NCI-H1105 treated with DMSO at 0.1 percent for 48 hours (cell line): Measurements from ENCODE around the gene EYS.

Experiments used
- DNase-seq: peaks from one replicate; lab custom pipeline; 2025; lab: John Stamatoyannopoulos, UW

The EYS gene

DNA sequence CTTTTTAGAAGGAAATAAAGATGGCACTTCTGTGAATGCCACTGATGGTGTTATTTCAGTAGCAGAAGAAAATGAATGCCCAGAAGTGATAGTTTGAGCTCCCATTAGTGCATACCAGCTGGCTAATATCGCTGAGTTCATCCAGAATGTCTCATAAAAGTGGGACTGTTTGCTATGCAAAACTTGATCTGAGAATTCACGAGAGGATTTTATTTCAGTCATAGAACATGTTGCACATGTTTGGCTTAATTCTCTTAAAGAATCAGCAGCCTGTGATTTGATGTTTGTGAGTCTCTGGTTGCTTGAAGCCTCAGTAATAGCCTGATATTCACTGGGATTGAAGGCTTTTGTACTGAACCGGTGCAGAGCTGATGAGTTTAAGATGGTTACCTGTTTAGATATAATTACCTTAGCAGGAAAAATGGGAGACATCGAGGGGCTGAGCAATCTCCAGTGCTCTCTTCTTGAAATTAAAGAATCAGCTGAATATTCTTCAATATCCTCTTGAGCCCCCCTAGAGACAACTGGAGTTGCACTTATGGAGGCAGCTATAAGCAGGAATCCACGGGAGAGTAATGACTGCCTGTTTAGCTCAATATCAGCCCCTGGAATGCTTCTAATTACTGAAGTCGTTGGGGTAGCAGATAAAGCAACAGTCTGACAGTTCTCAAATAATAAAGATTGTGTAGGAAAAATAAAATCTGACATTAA lies 1115.9 kb downstream of the EYS start:
- DNase-seq: no peak

DNA sequence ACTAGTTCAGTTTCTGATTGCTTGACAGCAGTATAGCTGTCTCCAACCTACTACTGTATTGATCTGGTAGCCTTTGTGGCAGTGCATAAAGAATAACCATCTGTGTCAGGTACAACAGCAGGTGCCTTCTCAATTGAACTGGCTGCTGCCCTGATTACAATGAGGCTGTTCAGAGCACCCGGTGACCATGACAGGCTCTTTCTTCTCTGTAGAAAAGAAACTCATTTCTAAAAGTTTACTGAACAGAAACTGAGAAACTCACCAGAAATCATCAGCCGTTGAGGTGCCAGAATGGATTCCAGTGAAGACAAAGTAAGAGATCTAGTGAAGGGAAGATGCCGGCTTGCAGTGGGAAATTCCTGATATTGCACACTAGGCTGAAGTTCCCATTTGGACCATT lies 1117.1 kb downstream of the EYS start:
- no peak for DNase-seq

DNA sequence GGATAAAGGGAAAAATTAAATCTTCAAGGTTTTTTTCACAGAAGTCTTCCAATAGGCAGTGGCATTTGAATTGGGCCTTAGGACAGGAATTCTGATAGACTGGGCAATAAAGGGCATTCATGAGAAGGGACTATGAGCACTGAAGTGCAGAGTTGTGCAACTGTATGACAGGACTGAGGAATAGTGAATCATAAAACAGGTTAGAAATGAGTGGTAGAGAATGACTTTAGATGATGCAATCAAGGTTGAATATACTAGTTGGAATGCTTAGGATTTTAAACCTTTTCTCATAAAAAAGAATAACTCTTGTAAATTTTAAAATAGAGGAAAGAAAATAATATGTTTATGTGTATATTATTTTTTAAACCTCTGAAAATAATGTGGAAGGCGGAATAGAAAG lies 1126.7 kb downstream of the EYS start:
- no peak for DNase-seq

DNA sequence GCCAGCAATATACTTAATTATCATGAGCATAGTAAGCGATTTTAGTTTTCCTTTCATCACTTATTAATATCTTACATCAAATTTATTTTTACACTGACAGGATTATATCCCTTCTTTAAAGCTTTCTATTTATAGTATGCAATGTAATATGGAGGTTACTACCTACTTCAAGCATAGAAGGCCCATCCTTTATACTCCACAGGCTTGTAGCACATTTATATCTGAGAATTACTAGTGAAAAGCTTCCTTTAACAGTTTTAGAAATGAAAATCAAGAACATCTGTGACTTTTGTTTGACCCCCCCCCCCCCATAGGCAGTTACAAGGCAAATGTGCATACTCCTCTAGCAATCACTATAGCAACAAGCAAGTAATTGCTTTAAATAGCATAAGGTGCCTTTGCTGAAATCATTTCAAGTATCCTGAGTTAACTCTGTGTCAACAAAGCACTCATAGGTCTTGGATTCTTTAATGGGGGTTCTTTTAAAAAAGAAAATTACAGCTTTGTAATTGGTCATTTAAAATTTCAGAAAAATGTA lies 1153.7 kb downstream of the EYS start:
- DNase-seq: peak; percentile 89

DNA sequence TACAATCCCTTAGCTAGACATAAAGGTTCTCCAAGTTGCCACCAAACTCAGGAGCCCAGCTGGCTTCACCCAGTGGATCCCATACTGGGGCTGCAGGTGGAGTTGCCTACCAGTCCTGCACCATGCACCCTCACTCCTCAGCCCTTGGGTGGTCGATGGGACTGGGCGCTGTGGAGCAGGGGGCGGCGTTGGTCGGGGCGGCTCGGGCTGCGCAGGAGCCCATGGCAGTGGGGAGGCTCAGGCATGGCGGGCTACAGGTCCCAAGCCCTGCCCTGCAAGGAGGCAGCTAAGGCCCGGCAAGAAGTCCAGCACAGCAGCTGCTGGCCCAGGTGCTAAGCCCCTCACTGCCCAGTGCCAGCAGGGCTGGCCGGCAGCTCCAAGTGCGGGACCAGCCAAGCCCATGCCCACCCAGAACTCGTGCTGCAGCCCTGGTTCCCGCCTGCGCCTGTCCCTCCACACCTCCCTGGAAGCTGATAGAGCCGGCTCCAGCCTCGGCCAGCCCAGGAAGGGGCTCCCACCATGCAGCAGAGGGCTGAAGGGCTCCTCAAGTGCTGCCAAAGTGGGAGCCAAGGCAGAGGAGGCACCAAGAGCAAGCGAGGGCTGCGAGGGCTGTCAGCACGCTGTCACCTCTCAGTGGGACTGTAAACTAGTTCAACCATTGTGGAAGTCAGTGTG lies 1159.3 kb downstream of the EYS start:
- no peak for DNase-seq

DNA sequence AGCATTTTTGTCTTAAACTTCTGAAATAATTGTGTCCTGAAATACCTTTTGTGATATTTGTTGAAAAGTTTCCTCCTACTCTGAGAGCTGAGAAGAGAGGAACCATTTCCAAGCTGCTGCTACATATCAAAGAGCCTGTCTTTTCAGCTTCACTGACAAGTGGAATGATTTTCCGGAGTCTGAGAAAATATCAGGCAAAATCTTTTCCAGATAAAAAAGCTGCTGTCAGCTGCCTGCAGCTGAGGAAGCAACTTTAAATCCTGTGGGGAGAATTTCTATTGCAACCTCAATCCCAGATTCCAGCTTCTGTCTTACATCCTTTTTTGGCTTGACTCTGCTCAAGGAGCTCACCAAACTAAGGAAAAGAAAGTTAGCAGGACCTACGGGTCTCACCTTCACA lies 1167.1 kb downstream of the EYS start:
- DNase-seq: no peak

DNA sequence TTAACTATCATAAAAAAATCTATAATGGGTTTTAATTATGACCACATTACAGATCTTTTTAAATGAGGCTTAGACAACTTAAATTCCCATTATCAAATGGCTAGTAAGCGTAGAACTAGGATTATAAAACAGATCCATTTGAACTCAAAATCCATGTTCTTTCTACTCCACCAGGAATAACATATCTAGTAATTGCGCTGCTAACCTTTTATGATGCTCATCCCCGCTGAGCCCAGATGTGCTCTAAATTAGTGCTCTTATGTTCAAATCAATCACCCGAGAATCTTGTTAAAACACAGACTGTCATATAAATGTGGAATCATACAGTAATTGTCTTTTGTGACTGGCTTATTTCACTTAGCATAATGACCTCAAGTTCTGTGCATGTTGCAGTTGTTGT lies 1168.3 kb downstream of the EYS start:
- DNase-seq: no peak

DNA sequence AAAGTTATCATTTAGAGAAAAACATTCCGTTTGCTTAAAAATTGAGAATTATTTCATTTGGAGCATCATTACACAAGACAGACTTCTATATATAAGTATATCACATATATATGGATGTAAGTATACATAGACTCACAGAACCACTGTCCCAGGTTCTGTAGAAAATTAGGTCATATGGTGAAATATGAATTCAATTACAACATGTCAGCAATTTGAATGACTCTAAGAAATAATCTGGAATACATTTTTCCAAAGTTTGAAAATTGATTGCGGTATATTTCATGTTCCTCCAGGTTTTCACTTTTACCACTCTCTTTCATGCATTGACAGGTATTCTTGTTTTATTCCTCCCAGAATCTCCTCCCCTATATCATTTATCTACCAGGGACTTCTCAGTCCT lies 1179.1 kb downstream of the EYS start:
- DNase-seq: no peak

DNA sequence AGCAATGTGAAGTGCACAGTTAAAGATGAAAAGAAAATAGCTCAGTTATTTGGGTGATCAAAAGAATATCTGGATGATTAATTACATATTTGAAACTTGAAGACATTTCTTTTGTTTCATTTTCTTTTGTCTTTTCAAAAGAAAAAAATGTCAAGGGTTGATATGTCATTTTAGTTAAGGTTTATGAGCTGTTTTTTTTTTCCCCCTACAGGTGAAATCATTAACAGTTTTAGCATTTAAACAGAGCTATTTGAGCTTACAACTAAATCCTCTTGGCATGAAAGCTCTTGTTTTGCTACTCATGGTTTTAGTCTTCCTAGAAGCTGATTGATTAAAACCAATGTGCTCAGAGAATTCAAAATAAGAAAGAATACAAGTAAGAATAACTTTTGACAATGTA lies 1184.2 kb downstream of the EYS start:
- DNase-seq: no peak

DNA sequence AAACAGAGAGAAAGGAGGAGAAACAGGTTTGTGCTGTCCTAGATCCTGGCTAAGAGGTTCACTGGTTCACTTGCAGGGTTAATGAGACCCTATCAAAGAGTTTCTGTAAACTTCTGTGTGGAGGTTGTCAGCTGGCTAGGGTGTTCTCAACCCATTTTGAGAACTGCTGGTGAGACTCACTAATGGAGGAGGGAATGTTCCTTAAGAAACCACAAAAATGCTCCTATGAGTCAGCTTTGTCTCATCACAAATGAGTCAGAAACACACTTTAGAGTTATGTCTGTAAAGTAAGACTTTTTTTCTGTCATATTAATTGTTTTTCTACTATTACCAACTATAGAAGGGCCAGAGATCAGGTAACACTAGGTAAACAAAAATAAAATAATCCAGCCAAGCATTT lies 1187.0 kb downstream of the EYS start:
- DNase-seq: no peak

DNA sequence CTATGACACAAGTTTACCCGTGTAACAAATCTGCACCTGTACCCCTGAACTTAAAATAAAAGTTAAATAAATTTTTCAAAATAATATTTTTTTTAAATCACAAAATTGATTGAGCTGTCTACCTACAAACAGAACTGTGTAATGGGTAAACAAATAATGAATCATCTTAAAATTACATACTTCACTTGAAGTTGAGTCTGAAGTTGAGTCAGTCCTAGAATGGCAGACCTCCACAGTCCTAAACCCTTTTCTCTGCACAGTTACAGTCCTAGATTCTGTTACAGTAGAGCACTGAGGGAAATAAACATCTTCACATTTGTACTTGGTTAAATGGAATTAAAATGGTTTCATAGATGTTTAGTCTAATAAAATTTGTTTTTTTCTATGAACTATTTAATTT lies 1190.6 kb downstream of the EYS start:
- DNase-seq: no peak

DNA sequence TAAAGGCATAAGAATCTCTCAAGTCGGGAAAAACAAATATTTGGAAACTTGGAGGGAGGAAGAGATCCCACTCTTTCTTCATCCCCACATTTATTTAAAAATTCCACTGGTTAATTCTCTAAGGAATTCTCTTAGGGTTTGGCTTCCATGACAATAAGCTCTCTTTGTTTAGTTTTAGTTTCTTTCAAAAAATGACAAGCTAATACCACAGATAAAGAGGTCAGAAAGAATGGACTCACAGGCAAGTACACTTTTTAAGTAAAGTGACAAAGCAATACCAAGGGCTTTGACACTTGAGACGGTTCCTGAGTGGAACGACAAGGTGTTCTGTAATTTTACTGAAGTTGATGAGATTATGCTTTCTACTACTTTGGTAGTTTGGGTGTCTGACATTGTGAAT lies 1199.4 kb downstream of the EYS start:
- no peak for DNase-seq

DNA sequence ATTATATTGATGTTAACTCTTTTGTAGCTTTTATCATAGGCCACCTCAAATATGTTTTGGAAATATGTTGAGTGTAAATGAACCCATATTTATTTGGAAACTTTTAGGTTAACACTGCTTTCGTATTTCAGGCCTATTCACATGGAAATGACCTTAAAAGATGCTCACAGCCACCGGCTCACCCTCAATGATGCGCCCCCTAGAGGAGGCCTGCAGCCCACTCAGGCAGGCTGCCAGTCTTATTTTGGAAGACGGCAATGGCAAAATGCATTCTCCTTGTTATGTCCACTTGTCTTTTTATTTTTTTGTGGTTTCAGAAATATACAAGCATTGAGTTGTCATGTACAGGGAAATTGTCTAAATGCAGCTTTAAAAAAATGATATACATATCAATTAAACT lies 1201.7 kb downstream of the EYS start:
- no peak for DNase-seq

DNA sequence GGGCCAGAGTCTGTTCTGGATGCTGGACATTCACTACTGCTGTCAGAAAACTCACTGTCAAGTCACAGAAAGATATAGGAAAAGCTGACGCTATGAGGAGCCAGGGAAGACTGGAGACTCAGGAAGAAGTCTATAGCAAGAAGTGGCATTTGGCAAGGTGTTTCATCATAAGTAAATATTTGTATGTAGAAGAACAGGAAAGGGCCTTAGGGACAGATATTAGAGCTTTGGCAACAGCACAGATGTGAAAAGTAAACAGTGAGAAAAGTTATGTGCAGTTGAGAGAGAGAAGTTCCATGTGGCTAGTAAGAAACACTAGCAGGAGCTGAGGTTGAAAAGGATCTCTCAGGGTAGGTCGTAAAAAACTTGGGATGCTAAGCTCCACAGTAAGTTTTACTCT lies 1202.5 kb downstream of the EYS start:
- DNase-seq: no peak

DNA sequence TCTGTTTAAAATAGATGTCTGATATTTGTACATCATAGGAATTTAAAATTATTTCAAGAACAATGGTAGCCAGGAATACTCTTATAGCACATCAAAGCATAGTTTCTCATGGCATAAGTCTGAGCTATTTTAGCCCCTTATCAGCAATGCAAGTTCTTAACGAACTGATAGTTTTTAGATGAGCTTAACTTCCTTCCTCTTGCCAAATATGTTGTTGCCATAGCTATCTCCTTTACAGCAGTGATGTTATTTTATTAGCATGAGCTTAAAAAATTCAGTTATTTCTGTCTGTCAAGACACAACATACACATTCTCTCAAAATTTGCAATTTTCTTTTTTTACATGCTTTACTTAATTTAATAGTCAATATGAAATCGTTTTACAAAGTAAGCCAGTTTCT lies 1204.2 kb downstream of the EYS start:
- DNase-seq: no peak

DNA sequence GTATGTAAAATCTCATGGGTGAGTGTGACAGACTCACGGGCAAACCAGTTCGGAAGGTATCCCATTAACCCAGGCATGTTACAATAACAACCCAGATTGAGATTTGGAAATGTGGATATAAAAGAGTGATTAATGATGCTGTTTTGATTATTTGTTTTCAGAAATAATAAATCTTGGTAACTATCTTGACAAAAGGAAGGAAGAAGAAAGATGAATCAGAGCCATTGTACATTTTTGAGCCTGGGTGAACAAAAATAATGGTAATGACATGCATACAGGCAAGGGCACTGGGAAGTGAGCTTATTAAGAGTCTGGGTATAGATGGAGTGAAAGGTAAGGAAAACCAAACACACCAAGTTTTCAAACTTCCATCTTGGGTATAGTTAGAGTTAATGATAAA lies 1209.4 kb downstream of the EYS start:
- no peak for DNase-seq

DNA sequence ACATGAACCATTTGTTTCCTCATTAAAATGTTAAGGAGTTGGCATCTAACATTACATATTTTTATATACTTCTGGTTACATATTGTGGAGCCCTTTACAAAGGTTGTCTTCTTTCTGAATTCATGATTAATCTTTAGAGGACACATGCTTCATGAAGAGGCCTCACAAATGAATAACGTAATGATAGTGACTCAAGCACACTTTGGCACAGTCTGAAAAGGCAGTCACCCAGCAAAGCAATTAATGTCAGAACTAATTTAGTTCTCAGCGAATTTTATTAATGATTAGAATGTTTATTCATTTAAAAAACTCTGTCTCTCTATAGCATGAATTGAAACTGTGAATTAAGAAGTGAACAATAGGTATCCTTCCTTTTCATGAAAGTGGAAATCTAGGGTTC lies 1217.3 kb downstream of the EYS start:
- peak; percentile 64 for DNase-seq

DNA sequence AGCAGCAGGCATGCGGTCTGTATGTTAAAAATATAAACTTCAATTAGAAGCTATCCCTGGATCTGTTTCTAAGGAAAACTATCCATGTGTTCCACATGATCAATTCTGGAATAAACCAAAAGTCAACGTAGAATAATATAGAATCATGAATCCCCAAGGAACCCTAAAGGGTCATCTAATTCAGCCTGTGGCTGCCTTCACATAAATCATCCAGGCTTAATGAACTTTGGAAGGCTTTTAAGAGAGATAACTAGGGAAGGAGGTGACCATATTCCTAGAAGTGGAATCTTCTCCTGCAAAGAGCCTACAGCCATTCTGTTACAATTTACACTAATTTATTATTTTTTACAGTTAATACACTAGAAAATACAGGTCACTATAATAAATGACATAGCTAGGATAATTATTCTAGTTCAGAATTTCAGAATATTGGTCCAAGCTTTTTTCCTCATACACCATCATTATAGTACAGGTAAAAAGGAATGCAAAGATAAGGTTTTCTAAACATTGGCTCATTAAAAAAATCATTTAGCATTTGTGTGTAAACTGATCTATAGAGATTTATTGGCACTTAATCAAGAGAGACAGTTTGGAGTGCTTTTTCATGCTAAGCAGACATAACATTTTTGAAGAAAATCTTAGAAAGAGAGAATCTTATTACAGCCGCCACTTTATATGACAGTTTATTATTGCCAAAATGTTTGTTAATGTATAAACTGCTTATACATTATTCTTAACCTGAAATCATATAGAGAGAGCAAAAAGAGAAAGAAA lies 1220.3 kb downstream of the EYS start:
- no peak for DNase-seq

DNA sequence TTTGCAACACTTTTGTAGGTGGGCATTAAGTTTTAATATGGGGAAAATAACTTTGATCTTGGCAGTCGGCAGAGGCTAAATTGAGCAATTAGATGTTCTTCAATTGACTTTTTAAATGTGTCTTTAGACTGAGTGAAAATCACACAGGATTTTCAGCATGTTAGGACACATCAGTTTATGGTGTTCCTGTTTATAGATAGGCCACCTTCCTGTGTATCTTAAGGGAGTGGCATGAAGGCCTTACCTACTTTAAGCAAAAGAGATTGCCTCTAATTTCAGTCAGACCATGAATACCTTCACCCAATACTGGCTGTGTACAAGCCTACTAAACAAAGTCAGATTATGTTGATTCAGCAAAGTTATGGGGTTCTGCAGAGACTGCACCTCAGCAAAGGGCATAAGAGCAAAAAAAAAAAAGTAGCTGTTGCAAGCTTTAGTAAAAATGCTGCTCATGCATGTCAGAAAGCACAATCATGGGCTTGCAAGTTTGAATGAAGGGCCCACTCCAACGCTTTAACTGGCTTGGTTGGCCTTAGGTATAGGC lies 1223.0 kb downstream of the EYS start:
- no peak for DNase-seq

DNA sequence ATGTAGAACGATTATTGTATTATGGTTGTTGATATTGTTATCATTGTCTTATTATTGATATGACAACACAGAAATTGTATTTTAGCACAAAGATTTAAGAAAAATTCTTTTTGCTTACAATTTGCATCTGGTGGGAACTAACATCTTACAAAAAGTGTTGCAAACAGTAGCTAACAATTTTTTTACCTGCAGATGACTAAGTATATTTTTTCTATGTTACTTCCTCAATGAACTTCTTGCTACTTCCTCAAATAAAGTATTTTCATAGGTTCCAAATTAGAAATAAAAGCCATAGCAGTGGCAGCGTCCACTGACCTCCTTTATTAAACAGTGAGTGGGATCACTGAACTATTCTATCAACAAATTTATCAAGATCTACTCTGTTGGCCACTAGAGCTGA lies 1224.4 kb downstream of the EYS start:
- no peak for DNase-seq

DNA sequence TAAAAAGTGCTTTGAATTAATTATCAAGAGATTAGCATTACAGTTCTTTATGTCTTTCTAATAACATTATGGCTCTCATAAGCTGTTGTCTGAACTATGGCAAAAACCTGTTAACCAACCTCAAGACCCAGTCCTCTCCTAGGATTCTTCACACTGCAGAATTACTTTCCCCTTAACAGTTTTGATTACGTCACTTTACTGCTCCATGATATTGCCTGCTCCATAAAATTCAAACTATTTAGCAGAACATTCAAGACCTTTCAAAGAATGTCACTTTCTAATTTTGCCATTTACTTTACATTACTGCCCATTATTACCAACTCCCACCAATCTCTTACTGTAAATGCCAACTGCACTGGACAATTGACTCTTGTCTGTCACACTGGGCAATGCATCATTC lies 1227.9 kb downstream of the EYS start:
- DNase-seq: no peak

DNA sequence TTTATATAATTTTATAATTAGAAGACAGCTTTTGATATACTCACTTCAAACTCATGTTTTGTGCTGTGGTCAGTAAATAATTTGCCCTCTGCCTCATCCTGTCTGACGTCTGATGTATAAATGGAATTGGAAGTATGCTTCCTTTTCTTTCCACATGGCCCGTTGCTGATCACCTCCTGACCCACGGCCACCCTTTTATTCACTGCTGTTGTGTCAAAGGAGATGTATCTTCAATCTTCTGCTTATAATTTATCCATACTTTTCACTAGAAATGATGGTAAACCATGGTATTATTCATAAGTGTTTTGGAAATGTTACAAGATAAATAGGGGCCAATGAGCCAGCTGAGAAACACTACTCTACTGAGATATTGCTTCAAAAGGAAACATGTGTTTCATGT lies 1229.6 kb downstream of the EYS start:
- DNase-seq: no peak

DNA sequence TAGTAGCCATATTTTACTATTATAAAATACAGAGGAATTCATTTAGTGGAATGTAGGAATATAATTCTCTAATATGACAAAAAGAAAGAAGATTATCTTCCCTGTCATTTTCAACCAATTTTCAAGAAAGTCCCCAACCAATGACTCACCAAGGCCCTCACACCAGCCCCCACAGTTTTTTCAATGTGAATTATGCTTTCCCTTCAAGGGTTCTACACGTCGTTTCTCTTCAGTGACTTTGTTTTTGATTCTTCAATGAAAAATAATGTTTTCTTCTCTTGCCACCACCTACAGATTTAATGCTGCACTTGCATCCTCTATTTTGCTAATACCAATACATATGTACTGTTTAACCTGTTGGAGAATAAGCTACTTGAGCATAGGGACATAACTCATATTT lies 1230.1 kb downstream of the EYS start:
- DNase-seq: no peak
